K562 (cell line): ENCODE results near the gene MCC. TPM values are rescaled to one million over a fixed set of nuclear protein-coding genes. Genes with fewer than 3 reads are reported as not detected.

Experiments used
- ATAC-seq: fragments of 200-7000 bp; cut with Tn5 transposase; 3 replicates; pipeline ENCODE4 v1.9.1; 2020; ENCODE audit warnings: moderate library complexity
- BruUV-seq: library from RNA; stranded (reverse); fragments of 400-500 nt; replicated peaks from 2 replicates; lab custom pipeline; 2021; lab: Mats Ljungman, UMichigan
- CTCF ChIA-PET: fragments of 300-600 bp; formaldehyde crosslinking; extraction: SDS; loops from one replicate; lab custom pipeline; 2021; ENCODE audit warnings: low intra/inter-chr PET ratio; lab: Yijun Ruan, JAX
- POLR2A ChIA-PET: fragments of 300-600, 350-650 bp; sonication (Branson Sonifier 250); formaldehyde crosslinking; extraction: SDS; loops from one replicate; lab custom pipeline; 2021; ENCODE audit warnings: antibody characterized with exemption, inconsistent platforms; lab: Yijun Ruan, JAX
- DNase-seq, 4 experiments: peaks; one replicate each; pipeline versions ENCODE4 v3.0.0 to v3.0.0-alpha.2; 2011 to 2018; ENCODE audit warnings: low spot score in 3 of 4, mixed read lengths in 3 of 4; ENCODE audit errors: extremely low read depth in 1 of 4
- FAIRE-seq: peaks from 2 replicates; lab custom pipeline; 2011; peaks lifted over from hg19 to GRCh38; lab: Jason Lieb, UNC
- H2AFZ ChIP-seq: 2 replicates; pipeline ENCODE4 v1.6.0; 2011; ENCODE audit warnings: low read depth, low read length, control low read depth, inconsistent platforms
- H3K27ac ChIP-seq: fragments of 200-600 bp; 3 replicates; pipeline ENCODE4 v1.8.0; 2011; ENCODE audit warnings: low read depth, mild to moderate bottlenecking, control low read depth, inconsistent platforms, low read length, moderate library complexity, mixed read lengths; ENCODE audit errors: extremely low read depth
- H3K27me3 ChIP-seq, 2 experiments: fragments of 300-600 bp in 1 of 2; 2 replicates in 1 of 2; 3 replicates in 1 of 2; pipeline versions ENCODE4 v1.6.0 to v1.8.0; 2011; ENCODE audit warnings: inconsistent platforms in 2 of 2, low read length in 2 of 2, mild to moderate bottlenecking in 1 of 2, mixed read lengths in 1 of 2, moderate library complexity in 1 of 2; ENCODE audit not compliant: control insufficient read depth in 2 of 2, insufficient read depth in 2 of 2
- H3K36me3 ChIP-seq: fragments of 300-600 bp; 3 replicates; pipeline ENCODE4 v1.8.0; 2011; ENCODE audit warnings: mild to moderate bottlenecking, low read length, inconsistent platforms; ENCODE audit not compliant: control insufficient read depth, insufficient read depth
- H3K4me1 ChIP-seq, 2 experiments: fragments of 200-600 bp in 1 of 2; replicated peaks in 1 of 2; 2 replicates in 1 of 2; 3 replicates in 1 of 2; pipeline versions ENCODE4 v1.5.1 to v1.8.0; 2011; ENCODE audit warnings: inconsistent platforms in 2 of 2, low read length in 2 of 2, mild to moderate bottlenecking in 1 of 2, mixed read lengths in 1 of 2, moderate library complexity in 1 of 2; ENCODE audit not compliant: control insufficient read depth in 2 of 2, insufficient read depth in 2 of 2
- H3K4me2 ChIP-seq: 2 replicates; pipeline ENCODE4 v1.6.1; 2011; ENCODE audit warnings: low read length, control low read depth, inconsistent platforms, mixed read lengths; ENCODE audit not compliant: insufficient read depth
- H3K4me3 ChIP-seq: fragments of 200-600 bp; sonication (generic), shearing (Covaris generic); 2 replicates; pipeline ENCODE4 v1.5.1; 2016; ENCODE audit warnings: control low read depth, inconsistent platforms
- H3K79me2 ChIP-seq: fragments of 200-600 bp; 3 replicates; pipeline ENCODE4 v1.8.0; 2011; ENCODE audit warnings: low read length, inconsistent platforms; ENCODE audit not compliant: control insufficient read depth, insufficient read depth
- H3K9ac ChIP-seq, 2 experiments: 2 replicates each; pipeline versions ENCODE4 v1.6.0 to v1.6.1; 2011; ENCODE audit warnings: low read depth in 2 of 2, low read length in 2 of 2, control low read depth in 1 of 2, inconsistent platforms in 1 of 2, mild to moderate bottlenecking in 1 of 2, mixed read lengths in 1 of 2; ENCODE audit not compliant: insufficient read depth in 1 of 2
- H3K9me1 ChIP-seq: one replicate; pipeline ENCODE4 v1.6.0; 2011; ENCODE audit warnings: inconsistent platforms, mild to moderate bottlenecking, low read length, moderate library complexity; ENCODE audit not compliant: control insufficient read depth, insufficient read depth
- H3K9me3 ChIP-seq: replicated peaks from 2 replicates; pipeline ENCODE4 v1.5.1; 2011; ENCODE audit warnings: low read depth, low read length, inconsistent platforms; ENCODE audit not compliant: control insufficient read depth, insufficient read depth
- H4K20me1 ChIP-seq: replicated peaks from 2 replicates; pipeline ENCODE4 v1.6.1; 2011; ENCODE audit warnings: low read length, inconsistent platforms, mixed read lengths; ENCODE audit not compliant: control insufficient read depth, insufficient read depth
- ARID2 ChIP-seq: fragments of 450-650 bp; IDR thresholded peaks from 2 replicates; pipeline ENCODE4 v1.6.1; 2017; ENCODE audit warnings: antibody characterized with exemption, mild to moderate bottlenecking
- GABPA ChIP-seq: fragments of 200-800 bp; sonication (Bioruptor generic); conservative IDR thresholded peaks from 2 replicates; pipeline ENCODE4 v1.6.1; 2016; ENCODE audit warnings: low read depth, missing genetic modification characterization, missing compliant biosample characterization
- HNRNPL ChIP-seq: fragments of 200-400 bp; formaldehyde crosslinking; IDR thresholded peaks from 2 replicates; pipeline ENCODE4 v1.6.1; 2017; ENCODE audit warnings: low read depth, mild to moderate bottlenecking, low read length
- LARP7 ChIP-seq: fragments of 450-650 bp; IDR thresholded peaks from 2 replicates; pipeline ENCODE4 v1.6.1; 2016
- SMARCC2 ChIP-seq: fragments of 450-650 bp; IDR thresholded peaks from 2 replicates; pipeline ENCODE4 v1.6.1; 2017; ENCODE audit warnings: antibody characterized with exemption, moderate library complexity, mild to moderate bottlenecking, low read depth
- STAT5A ChIP-seq: IDR thresholded peaks from 2 replicates; pipeline ENCODE4 v1.6.1; 2012; ENCODE audit warnings: low read length, inconsistent platforms, borderline replicate concordance
- ZNF175 ChIP-seq: fragments of 200-800 bp; sonication (Bioruptor generic); IDR thresholded peaks from 2 replicates; pipeline ENCODE4 v1.6.1; 2016; ENCODE audit warnings: low read depth, mild to moderate bottlenecking, missing genetic modification characterization, missing compliant biosample characterization
- ZNF23 ChIP-seq: fragments of 250-450 bp; sonication (Bioruptor Pico); IDR thresholded peaks from 2 replicates; pipeline ENCODE4 v1.4.0; 2020; ENCODE audit warnings: mild to moderate bottlenecking
- ZNF785 ChIP-seq: fragments of 250-450 bp; sonication (Bioruptor Pico); IDR thresholded peaks from 2 replicates; pipeline ENCODE4 v1.4.0; 2020; ENCODE audit warnings: mild to moderate bottlenecking
- WGBS: fragments of 100-300 bp; shearing (Covaris generic); methylation state at CpG from one replicate; pipeline ENCODE4 v1.1.6; 2016; ENCODE audit warnings: low coverage, mixed read lengths; ENCODE audit not compliant: insufficient coverage; ENCODE audit errors: missing lambda C conversion rate; 5-methylcytosine and 5-hydroxymethylcytosine counted together
- in situ Hi-C: fragments of 300-500 bp; cut with MboI; formaldehyde crosslinking; loops from 4 replicates; pipeline ENCODE4 v1.15.0; 2018; ENCODE audit warnings: inconsistent platforms, mixed read lengths
- intact Hi-C: fragments of 100-400 bp; cut with micrococcal nuclease; formaldehyde crosslinking; loops from 2 replicates; pipeline ENCODE4 v1.14.2; 2022
- polyA plus RNA-seq, 8 experiments: library from polyadenylated mRNA; depleted of rRNA in 4 of 8; stranded (reverse) in 5 of 8; unstranded in 3 of 8; fragments of >200 nt; fragmentation: Nextera tagmentation in 2 of 8; fragmentation: Illumina TruSeq in 1 of 8; extraction: Ambion mirVana in 2 of 8; extraction: Trizol in 1 of 8; gene quantifications; 2 replicates each; pipeline versions ENCODE4 v1.2.1 to v1.2.3, GENCODE V29; 2011 to 2014; ENCODE audit warnings: inconsistent platforms in 1 of 8, missing spikeins in 1 of 8
- total RNA-seq, 7 experiments: library from RNA; depleted of rRNA in 6 of 7; stranded (reverse); fragments of >200 nt in 6 of 7; fragmentation: Illumina TruSeq in 2 of 7; extraction: Trizol in 2 of 7; gene quantifications; 2 replicates each; pipeline versions ENCODE4 v1.2.1 to v1.2.3, GENCODE V29; 2011 to 2021; ENCODE audit warnings: low replicate concordance in 1 of 7

Gene MCC
- total and polyA plus RNA-seq, 9 of the 15 experiments (the other 6 are each of a cell fraction or from before 2014, with no cell fraction given): 0.04 to 0.24 (median 0.06) TPM; not detected in 1

GRCh38 chr5:113188436-113188835, 299.8 kb downstream of the MCC start (continued):
- TF ChIP-seq SMARCC2: no peak

DNA sequence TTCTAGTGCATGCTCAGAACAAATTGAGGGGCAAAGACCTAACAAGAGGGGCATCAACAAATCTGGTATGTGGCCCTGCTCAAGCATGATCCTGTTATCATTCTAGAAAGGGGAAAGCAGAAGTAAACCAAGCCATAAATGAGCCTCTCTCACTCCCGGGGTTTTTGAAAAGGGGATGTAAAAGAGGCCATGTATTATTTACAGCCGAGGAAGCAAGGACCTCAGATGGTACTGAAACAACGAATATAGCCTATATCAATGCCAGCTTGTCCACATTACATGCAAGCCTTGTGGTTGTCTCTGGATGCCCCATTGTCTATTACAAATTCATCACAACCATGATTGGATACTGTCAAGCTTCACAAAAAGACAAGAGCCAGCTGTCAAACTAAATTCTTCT, 300.3 kb downstream of the MCC start:
- ChIA-PET CTCF (no interaction called here), POLR2A (interaction anchor here (0.6 kb wide), 1 partner anchor 18 kb away, joined by 3 read pairs; no protein-coding TSS in a partner anchor)
- no peaks in the 10 kb centered on the region for H3K79me2 ChIP-seq
- H3K27ac ChIP-seq: no peak overlapping the region
- TF ChIP-seq HNRNPL (no peak), GABPA (no peak), ZNF23 (no peak), ARID2 (no peak), ZNF785 (CRISPR knock-in tag) (no peak), STAT5A (no peak), LARP7 (no peak), ZNF175 (no peak)
- peaks cover 3 to 9% of the 10 kb centered on the region in 2 experiments; a peak in 2 of 5 replicates for H3K27me3 ChIP-seq
- H3K4me3 ChIP-seq: no peak overlapping the region
- in situ Hi-C loops (no loop called here), intact Hi-C loops (no loop called here)
- no peak overlapping the region for H3K4me2 ChIP-seq
- 0% methylated on average over 3 of the region's 3 CpGs for WGBS
- no peaks in the 10 kb centered on the region for H3K4me1 ChIP-seq
- H3K9me1 ChIP-seq: no peaks in the 10 kb centered on the region
- ATAC-seq (no peak), DNase-seq (no peak), FAIRE-seq (no peak)
- H3K36me3 ChIP-seq: no peaks in the 10 kb centered on the region
- BruUV-seq: no TSS peak
- no peak overlapping the region for H2AFZ ChIP-seq
- H3K9ac ChIP-seq: no peak overlapping the region
- H4K20me1 ChIP-seq: no peaks in the 10 kb centered on the region
- no peaks in the 10 kb centered on the region for H3K9me3 ChIP-seq
